Panc1 (cell line): ENCODE measurements around the gene LDB3. TPM values are rescaled to one million over a fixed set of nuclear protein-coding genes. Genes with fewer than 3 reads are reported as not detected.
A peak's percentile ranks its signal among the peaks of the same experiment; 100 is the strongest.

ENCODE experiments used
- ATAC-seq: fragments of 200-7000 bp; cut with Tn5 transposase; 2 replicates; pipeline ENCODE4 v1.9.1; 2020; ENCODE audit warnings: mild to moderate bottlenecking, moderate library complexity
- BruUV-seq: library from RNA; stranded (reverse); fragments of 400-500 nt; replicated peaks from 2 replicates; lab custom pipeline; 2021; lab: Mats Ljungman, UMichigan
- CTCF ChIA-PET: fragments of 300-600 bp; sonication (Branson Sonifier 250); formaldehyde crosslinking; loops from one replicate; lab custom pipeline; 2022; ENCODE audit warnings: antibody characterized with exemption; lab: Charles Lee
- POLR2A ChIA-PET: fragments of 300-600 bp; sonication (Branson Sonifier 250); formaldehyde crosslinking; loops from one replicate; lab custom pipeline; 2022; ENCODE audit warnings: antibody characterized with exemption; lab: Charles Lee
- DNase-seq: peaks from one replicate; pipeline ENCODE4 v3.0.0-alpha.2; 2010; ENCODE audit warnings: low read depth, low spot score
- H3K27ac ChIP-seq: 2 replicates; pipeline ENCODE4 v1.5.1; 2011; ENCODE audit warnings: mild to moderate bottlenecking, low read length, inconsistent platforms
- H3K27me3 ChIP-seq: fragments of 200-500 bp; sonication (Bioruptor generic); 2 replicates; pipeline ENCODE4 v1.6.0; 2014; ENCODE audit warnings: low read length, inconsistent platforms; ENCODE audit not compliant: control insufficient read depth, insufficient read depth
- H3K36me3 ChIP-seq: fragments of 200-500 bp; sonication (Bioruptor generic); 2 replicates; pipeline ENCODE4 v1.5.1; 2014; ENCODE audit warnings: inconsistent platforms, mild to moderate bottlenecking, low read length, moderate library complexity; ENCODE audit not compliant: control insufficient read depth, insufficient read depth
- H3K4me1 ChIP-seq: 2 replicates; pipeline ENCODE4 v1.5.1; 2011; ENCODE audit warnings: inconsistent platforms, mild to moderate bottlenecking, low read length, moderate library complexity; ENCODE audit not compliant: control insufficient read depth, insufficient read depth
- H3K4me3 ChIP-seq, 2 experiments: 2 replicates each; pipeline ENCODE4 v1.5.1; 2011 to 2012; ENCODE audit warnings: low read depth in 2 of 2, low read length in 2 of 2, mild to moderate bottlenecking in 2 of 2, inconsistent platforms in 1 of 2, moderate library complexity in 1 of 2
- H3K9me3 ChIP-seq: fragments of 200-500 bp; sonication (Bioruptor generic); 2 replicates; pipeline ENCODE4 v1.5.1; 2014; ENCODE audit warnings: low read depth, mild to moderate bottlenecking, inconsistent platforms, low read length, moderate library complexity; ENCODE audit not compliant: control insufficient read depth, insufficient read depth
- CTCF ChIP-seq: fragments of 450-650 bp; IDR thresholded peaks from 2 replicates; pipeline ENCODE4 v1.5.1; 2017; ENCODE audit warnings: mild to moderate bottlenecking
- POLR2AphosphoS5 ChIP-seq: IDR thresholded peaks from 2 replicates; pipeline ENCODE4 v1.6.1; 2012; ENCODE audit warnings: mild to moderate bottlenecking, low read depth, low read length, moderate library complexity
- REST ChIP-seq, 2 experiments: IDR thresholded peaks; 2 replicates each; pipeline ENCODE4 v1.6.1; 2011 to 2012; ENCODE audit warnings: low read depth in 2 of 2, control low read depth in 1 of 2, low read length in 1 of 2, mild to moderate bottlenecking in 1 of 2, moderate library complexity in 1 of 2; ENCODE audit not compliant: insufficient read depth in 1 of 2
- SIN3A ChIP-seq: IDR thresholded peaks from 2 replicates; pipeline ENCODE4 v1.6.1; 2012; ENCODE audit warnings: low read depth, mild to moderate bottlenecking, low read length, moderate library complexity, borderline replicate concordance; ENCODE audit not compliant: insufficient read depth
- TCF7L2 ChIP-seq: IDR thresholded peaks from 2 replicates; pipeline ENCODE4 v1.6.1; 2011; ENCODE audit warnings: mild to moderate bottlenecking, low read depth, low read length, inconsistent platforms
- in situ Hi-C: cut with HindIII; loops from 2 replicates; pipeline ENCODE4 v1.10.0; 2016; ENCODE audit warnings: low sequenced_read_pairs, low pct_unique_long_range_greater_than_20kb
- intact Hi-C: fragments of 100-400 bp; cut with micrococcal nuclease; formaldehyde crosslinking; loops from one replicate; pipeline ENCODE4 v1.10.0; 2022; ENCODE audit not compliant: unreplicated experiment
- total RNA-seq: library from RNA; stranded (reverse); gene quantifications from one replicate; pipeline ENCODE4 v1.2.1, GENCODE V29; 2021; ENCODE audit not compliant: unreplicated experiment

LDB3 gene
- total RNA-seq, 1 experiment from 2014 or later, result 0.15 TPM

- 0 out of 2 replicates have a peak, but pooled peaks have one; percentile 35 for TF ChIP-seq POLR2AphosphoS5
- TF ChIP-seq SIN3A, result no peak
- in situ Hi-C loops (no loop called here), intact Hi-C loops (no loop called here)
- POLR2A ChIA-PET, result no interaction called here
- H3K4me3 ChIP-seq, result peak overlapping the region; percentile 59 to 69
- H3K27me3 ChIP-seq, result no peaks in the 10 kb centered on the region
- no peaks in the 10 kb centered on the region for H3K9me3 ChIP-seq
- ATAC-seq (no peak), DNase-seq (no peak)
- H3K4me1 ChIP-seq, result peaks cover 18% of the 10 kb centered on the region; the same call in 1 of the 2 replicates
- peak overlapping the region; percentile 88 for H3K27ac ChIP-seq
- CTCF ChIA-PET, result no interaction called here
- H3K36me3 ChIP-seq, result no peaks in the 10 kb centered on the region
- BruUV-seq, result TSS peak; percentile 93
These were observed 44.0 kb downstream of the LDB3 start for GRCh38 chr10:86712317-86712707.

GRCh38 chr10:86715156-86715795 lies 47.0 kb downstream of the LDB3 start:
- no peaks in the 10 kb centered on the region for H3K27me3 ChIP-seq
- no peaks in the 10 kb centered on the region for H3K9me3 ChIP-seq
- POLR2A ChIA-PET, result no interaction called here
- BruUV-seq, result no TSS peak
- no peak for ATAC-seq
- intact Hi-C loops, result no loop called here
- no peak overlapping the region for H3K27ac ChIP-seq
- CTCF ChIA-PET, result no interaction called here
- TF ChIP-seq SIN3A (no peak), CTCF (no peak), REST (IDR thresholded peaks at IDR 0.05; ENCODE audit: insufficient read depth in 1 of 2, low read depth in 2 of 2, low read length in 1 of 2) (no peak), POLR2AphosphoS5 (no peak), TCF7L2 (no peak)
- H3K4me3 ChIP-seq, result no peak overlapping the region
- in situ Hi-C loops, result no loop called here
- no peak for DNase-seq
- peaks cover 9% of the 10 kb centered on the region; the same call in 1 of the 2 replicates for H3K4me1 ChIP-seq
- H3K36me3 ChIP-seq, result no peaks in the 10 kb centered on the region

- ATAC-seq (no peak), DNase-seq (no peak)
- CTCF ChIA-PET, result no interaction called here
- no peaks in the 10 kb centered on the region for H3K27me3 ChIP-seq
- H3K9me3 ChIP-seq, result no peaks in the 10 kb centered on the region
- intact Hi-C loops (no loop called here), in situ Hi-C loops (no loop called here)
- peaks cover 3% of the 10 kb centered on the region; the same call in 1 of the 2 replicates for H3K4me1 ChIP-seq
- H3K36me3 ChIP-seq, result no peaks in the 10 kb centered on the region
- no peak overlapping the region for H3K27ac ChIP-seq
- no peak overlapping the region for H3K4me3 ChIP-seq
- no TSS peak for BruUV-seq
- TF ChIP-seq SIN3A (no peak), REST (IDR thresholded peaks at IDR 0.05; ENCODE audit: insufficient read depth in 1 of 2, low read depth in 2 of 2, low read length in 1 of 2) (no peak), POLR2AphosphoS5 (no peak), CTCF (no peak), TCF7L2 (no peak)
- POLR2A ChIA-PET, result no interaction called here
These were observed 47.5 kb downstream of the LDB3 start for GRCh38 chr10:86715836-86716235.
